Spleen (tissue), 11 donors: ENCODE measurements around the gene FNDC5. TPM values are rescaled to one million over a fixed set of nuclear protein-coding genes. Genes with fewer than 3 reads are reported as not detected.

ENCODE experiments used
- DNase-seq: peaks from one replicate; pipeline ENCODE4 v3.0.0-alpha.2; 2020
- H3K27ac ChIP-seq, 8 donors: fragments of 200-600 bp; sonication (generic) in 7 of 8; 1 replicate in 4 of 8; 2 replicates in 4 of 8; pipeline versions ENCODE4 v1.5.0 to v1.8.0; 2016 to 2021; ENCODE audit warnings: inconsistent platforms in 4 of 8, mild to moderate bottlenecking in 4 of 8, moderate library complexity in 1 of 8
- H3K27me3 ChIP-seq, 7 donors: fragments of 200-600 bp; sonication (generic) in 6 of 7; replicated peaks in 1 of 7; 1 replicate in 4 of 7; 2 replicates in 3 of 7; pipeline versions ENCODE4 v1.5.0 to v1.8.0; 2016 to 2021; ENCODE audit warnings: inconsistent platforms in 3 of 7, mild to moderate bottlenecking in 1 of 7
- H3K36me3 ChIP-seq, 6 donors: fragments of 200-600 bp; sonication (generic) in 5 of 6; 1 replicate in 4 of 6; 2 replicates in 2 of 6; pipeline versions ENCODE4 v1.5.0 to v1.8.0; 2016 to 2021; ENCODE audit warnings: inconsistent platforms in 2 of 6
- H3K4me1 ChIP-seq, 6 donors: fragments of 200-600 bp; sonication (generic) in 5 of 6; 1 replicate in 3 of 6; 2 replicates in 3 of 6; pipeline versions ENCODE4 v1.5.0 to v1.8.0; 2016 to 2021; ENCODE audit warnings: inconsistent platforms in 3 of 6
- H3K4me3 ChIP-seq, 8 donors: fragments of 200-600 bp; sonication (generic) in 7 of 8; 1 replicate in 4 of 8; 2 replicates in 4 of 8; pipeline versions ENCODE4 v1.5.0 to v1.8.0; 2016 to 2021; ENCODE audit warnings: inconsistent platforms in 4 of 8, mild to moderate bottlenecking in 4 of 8, moderate library complexity in 2 of 8
- H3K9me3 ChIP-seq, 8 donors: fragments of 200-600 bp; sonication (generic) in 7 of 8; 1 replicate in 4 of 8; 2 replicates in 4 of 8; pipeline versions ENCODE4 v1.5.0 to v1.8.0; 2016 to 2021; ENCODE audit warnings: inconsistent platforms in 4 of 8
- CTCF ChIP-seq, 11 experiments: fragments of 200-600 bp in 7 of 11; fragments of 450-650 bp in 4 of 11; sonication (generic) in 4 of 11; IDR thresholded peaks in 8 of 11; conservative IDR thresholded peaks in 3 of 11; 1 replicate in 7 of 11; 2 replicates in 4 of 11; pipeline versions ENCODE4 v1.4.0 to v1.8.0; 2016 to 2021; ENCODE audit warnings: antibody characterized with exemption in 11 of 11, inconsistent platforms in 4 of 11, mild to moderate bottlenecking in 1 of 11
- POLR2A ChIP-seq, 3 donors: fragments of 450-650 bp; IDR thresholded peaks; one replicate each; pipeline ENCODE4 v1.5.1; 2017; ENCODE audit warnings: antibody characterized with exemption in 3 of 3, mild to moderate bottlenecking in 1 of 3
- POLR2AphosphoS5 ChIP-seq, 3 donors: sonication (generic); formaldehyde crosslinking; IDR thresholded peaks; one replicate each; pipeline ENCODE4 v1.5.1; 2017; ENCODE audit warnings: antibody characterized with exemption in 3 of 3
- WGBS, 5 donors: extraction: QIAGEN DNeasy Blood & Tissue Kit in 3 of 5; methylation state at CpG; one replicate each; pipeline versions ENCODE4 v1.1.5 to v1.1.7; 2013 to 2018; 5-methylcytosine and 5-hydroxymethylcytosine counted together
- intact Hi-C: fragments of 100-400 bp; cut with DNase I; formaldehyde crosslinking; loops from one replicate; pipeline ENCODE4 v1.15.0; 2023; ENCODE audit warnings: low total_unique reads
- polyA plus RNA-seq, 3 donors: library from polyadenylated mRNA; stranded (reverse); fragments of 200-250 nt; gene quantifications; one replicate each; pipeline ENCODE4 v1.2.1, GENCODE V29; 2013
- total RNA-seq, 7 donors: library from RNA; depleted of rRNA in 3 of 7; stranded (reverse); fragments of >200 nt in 3 of 7; fragmentation: NEBNext Ultra II Directional in 4 of 7; extraction: Animal tissue kit (Norgen Biotek cat#: 25700) in 4 of 7; gene quantifications; one replicate each; pipeline versions ENCODE4 v1.1.0 to v1.2.1, GENCODE V29; 2016 to 2021
- donor health status: healthy with polysubstance abuse.
- donor health status: DM: no; HTN: no; CAD: no; lungs with moderate emphysema.
- donor health status: DM: no; HTN: no; CAD: no.
- donor health status: Bipolar disorder and iron deficiency.
- donor health status: healthy.
- donor health status: DM: no; HTN: no; CAD: no.
- donor health status: DM: yes; HTN: yes; CAD: no.

The FNDC5 gene
- total and polyA plus RNA-seq, 10 donors, result 0.30 TPM; not detected in 8

- WGBS, 5 donors, result 93 to 99% (median 95%) methylated on average over 7 of the region's 7 CpGs
- no peak for TF ChIP-seq POLR2AphosphoS5 (IDR thresholded peaks at IDR 0.05)
- no peak for TF ChIP-seq CTCF (IDR thresholded peaks at IDR 0.05 in 8 of 11, conservative IDR thresholded peaks at IDR 0.05 in 3 of 11)
- no peak for TF ChIP-seq POLR2A (IDR thresholded peaks at IDR 0.05)
Measured at GRCh38 chr1:32858791-32859190, 11.9 kb downstream of the FNDC5 start.

GRCh38 chr1:32858136-32858535 lies 12.6 kb downstream of the FNDC5 start:
- Histone ChIP-seq H3K4me3 (no peak overlapping the region), H3K9me3 (no peaks in the 10 kb centered on the region), H3K4me1 (peaks cover 0 to 14% (median 5%) of the 10 kb centered on the region in 6 donors), H3K27ac (no peak overlapping the region), H3K36me3 (peaks cover 4 to 100% (median 58%) of the 10 kb centered on the region in 6 donors), H3K27me3 (no peaks in the 10 kb centered on the region)
- WGBS, 5 donors, result 92 to 98% (median 97%) methylated on average over 2 of the region's 2 CpGs
- no peak for DNase-seq
- no peak for TF ChIP-seq POLR2A (IDR thresholded peaks at IDR 0.05)
- TF ChIP-seq CTCF (IDR thresholded peaks at IDR 0.05 in 8 of 11, conservative IDR thresholded peaks at IDR 0.05 in 3 of 11), result no peak
- TF ChIP-seq POLR2AphosphoS5 (IDR thresholded peaks at IDR 0.05), result no peak
- intact Hi-C loops, result no loop called here

More at GRCh38 chr1:32858791-32859190, 11.9 kb downstream of the FNDC5 start:
- H3K4me3 ChIP-seq, result no peak overlapping the region
- peaks cover 4 to 100% (median 54%) of the 10 kb centered on the region in 6 donors for H3K36me3 ChIP-seq
- H3K27me3 ChIP-seq, result no peaks in the 10 kb centered on the region
- H3K4me1 ChIP-seq, result peaks cover 0 to 14% (median 5%) of the 10 kb centered on the region in 6 donors
- H3K9me3 ChIP-seq, result no peaks in the 10 kb centered on the region
- no peak for DNase-seq
- intact Hi-C loops, result no loop called here
- H3K27ac ChIP-seq, result no peak overlapping the region

- TF ChIP-seq POLR2A (IDR thresholded peaks at IDR 0.05) (no peak), POLR2AphosphoS5 (IDR thresholded peaks at IDR 0.05) (no peak), CTCF (IDR thresholded peaks at IDR 0.05 in 8 of 11, conservative IDR thresholded peaks at IDR 0.05 in 3 of 11) (no peak)
- Histone ChIP-seq H3K4me3 (no peak overlapping the region), H3K27ac (no peak overlapping the region), H3K4me1 (no peaks in the 10 kb centered on the region), H3K36me3 (peaks cover 4 to 100% (median 62%) of the 10 kb centered on the region in 6 donors), H3K27me3 (no peaks in the 10 kb centered on the region), H3K9me3 (no peaks in the 10 kb centered on the region)
- DNase-seq, result no peak
- WGBS, 5 donors, result 94 to 96% (median 95%) methylated on average over 13 of the region's 13 CpGs
- intact Hi-C loops, result no loop called here
Measured at GRCh38 chr1:32855861-32856617, 14.7 kb downstream of the FNDC5 start.

GRCh38 chr1:32848354-32849063 lies 22.2 kb downstream of the FNDC5 start:
- Histone ChIP-seq H3K4me1 (no peaks in the 10 kb centered on the region), H3K36me3 (peaks cover 0 to 95% (median 39%) of the 10 kb centered on the region in 6 donors), H3K4me3 (no peak overlapping the region), H3K27ac (no peak overlapping the region), H3K27me3 (no peaks in the 10 kb centered on the region), H3K9me3 (peaks cover 0 to 8% (median 2%) of the 10 kb centered on the region in 8 donors)
- intact Hi-C loops, result no loop called here
- no peak for DNase-seq
- WGBS, 5 donors, result 35 to 47% (median 41%) methylated on average over 2 of the region's 2 CpGs
- no peak for TF ChIP-seq POLR2AphosphoS5 (IDR thresholded peaks at IDR 0.05)
- TF ChIP-seq CTCF (IDR thresholded peaks at IDR 0.05 in 8 of 11, conservative IDR thresholded peaks at IDR 0.05 in 3 of 11), result no peak
- no peak for TF ChIP-seq POLR2A (IDR thresholded peaks at IDR 0.05)
